HUDEP-2 (cell line): Measurements from ENCODE around the gene MLST8.
A peak's percentile ranks its signal among the peaks of the same experiment; 100 is the strongest.
"Not testable (repeated sequence)": the region's sequence is repeated elsewhere in the genome, so short reads cannot be mapped to it uniquely, and the experiment has no call there.

Source experiments
- DNase-seq, 76 experiments: peaks; one replicate each; lab custom pipeline; 2025; ENCODE audit not compliant: unreplicated experiment in 76 of 76; lab: John Stamatoyannopoulos, UW

The MLST8 gene

GRCh38 chr16:2189252-2189893, 15.9 kb upstream of the MLST8 start:
- DNase-seq, result no peak

- no peak for DNase-seq
Observed at GRCh38 chr16:2190002-2190658, 15.1 kb upstream of the MLST8 start.

- no peak for DNase-seq
Observed at GRCh38 chr16:2190659-2191445, 14.4 kb upstream of the MLST8 start.

- no peak for DNase-seq
Observed at GRCh38 chr16:2191446-2191706, 13.9 kb upstream of the MLST8 start.

GRCh38 chr16:2194166-2194834, 11.0 kb upstream of the MLST8 start:
- peak in 1 of 76 experiments; percentile 20 for DNase-seq

GRCh38 chr16:2194852-2195321, 10.4 kb upstream of the MLST8 start:
- peak in 29 of 76 experiments; percentile 10 to 54 (median 25) for DNase-seq

GRCh38 chr16:2195322-2196161, 9.7 kb upstream of the MLST8 start:
- DNase-seq, result no peak

GRCh38 chr16:2196162-2196980, 8.9 kb upstream of the MLST8 start, which contains the start of gene CASKIN1:
TSS of gene CASKIN1 (minus strand) at chr16:2196605. CDS start at chr16:2196432, 173 bp downstream.
- DNase-seq, result no peak

GRCh38 chr16:2196981-2197511, 8.2 kb upstream of the MLST8 start:
- no peak for DNase-seq

GRCh38 chr16:2197765-2198164, 7.5 kb upstream of the MLST8 start:
- no peak for DNase-seq

GRCh38 chr16:2198283-2198682, 7.0 kb upstream of the MLST8 start:
- no peak for DNase-seq

GRCh38 chr16:2199095-2199494, 6.2 kb upstream of the MLST8 start:
- DNase-seq, result no peak

- DNase-seq, result no peak
Observed at GRCh38 chr16:2199621-2200139, 5.6 kb upstream of the MLST8 start.

- no peak for DNase-seq
Observed at GRCh38 chr16:2200313-2200712, 4.9 kb upstream of the MLST8 start.

GRCh38 chr16:2203119-2203688, 2.0 kb upstream of the MLST8 start:
- not testable (repeated sequence) for DNase-seq

- no peak for DNase-seq
Observed at GRCh38 chr16:2204416-2205103, 694 bp upstream of the MLST8 start.

- DNase-seq, result peak in 2 of 76 experiments; percentile 49 to 61
Observed at GRCh38 chr16:2205967-2206313, 686 bp downstream of the MLST8 start.

- no peak for DNase-seq
Observed at GRCh38 chr16:2206420-2206779, 1.1 kb downstream of the MLST8 start.
